Ishikawa (cell line): ENCODE results near the gene TNFSF11.

Experiments
- CEBPB ChIP-seq: IDR thresholded peaks from 2 replicates; pipeline ENCODE4 v1.6.1; 2012
- CREB1 ChIP-seq: IDR thresholded peaks from 2 replicates; pipeline ENCODE4 v1.6.1; 2012; ENCODE audit warnings: low read depth
- EGR1 ChIP-seq: IDR thresholded peaks from 2 replicates; pipeline ENCODE4 v1.6.1; 2012
- EP300 ChIP-seq: IDR thresholded peaks from 2 replicates; pipeline ENCODE4 v1.6.1; 2012; ENCODE audit warnings: borderline replicate concordance
- FOXM1 ChIP-seq: IDR thresholded peaks from 2 replicates; pipeline ENCODE4 v1.6.1; 2012; ENCODE audit warnings: low read depth, borderline replicate concordance
- NFIC ChIP-seq: IDR thresholded peaks from 2 replicates; pipeline ENCODE4 v1.6.1; 2012
- RAD21 ChIP-seq: IDR thresholded peaks from 2 replicates; pipeline ENCODE4 v1.6.1; 2012; ENCODE audit warnings: low read depth
- TAF1 ChIP-seq: IDR thresholded peaks from 2 replicates; pipeline ENCODE4 v1.6.1; 2012; ENCODE audit warnings: low read depth, mild to moderate bottlenecking
- TCF12 ChIP-seq: IDR thresholded peaks from 2 replicates; pipeline ENCODE4 v1.6.1; 2012; ENCODE audit warnings: low read depth
- TEAD4 ChIP-seq: IDR thresholded peaks from 2 replicates; pipeline ENCODE4 v1.6.1; 2012
- YY1 ChIP-seq: IDR thresholded peaks from 2 replicates; pipeline ENCODE4 v1.6.1; 2012; ENCODE audit warnings: low read depth
- ZBTB7A ChIP-seq: IDR thresholded peaks from 2 replicates; pipeline ENCODE4 v1.6.1; 2012; ENCODE audit warnings: low read depth
- TF ChIP-seq, protein P1 (sequence below): IDR thresholded peaks from 2 replicates; pipeline ENCODE4 v1.6.1; 2012
- TF ChIP-seq, protein P2 (sequence below): IDR thresholded peaks from 2 replicates; pipeline ENCODE4 v1.6.1; 2012
- TF ChIP-seq, protein P3 (sequence below): IDR thresholded peaks from 2 replicates; pipeline ENCODE4 v1.6.1; 2012; ENCODE audit warnings: low read depth, mild to moderate bottlenecking

Gene TNFSF11

DNA sequence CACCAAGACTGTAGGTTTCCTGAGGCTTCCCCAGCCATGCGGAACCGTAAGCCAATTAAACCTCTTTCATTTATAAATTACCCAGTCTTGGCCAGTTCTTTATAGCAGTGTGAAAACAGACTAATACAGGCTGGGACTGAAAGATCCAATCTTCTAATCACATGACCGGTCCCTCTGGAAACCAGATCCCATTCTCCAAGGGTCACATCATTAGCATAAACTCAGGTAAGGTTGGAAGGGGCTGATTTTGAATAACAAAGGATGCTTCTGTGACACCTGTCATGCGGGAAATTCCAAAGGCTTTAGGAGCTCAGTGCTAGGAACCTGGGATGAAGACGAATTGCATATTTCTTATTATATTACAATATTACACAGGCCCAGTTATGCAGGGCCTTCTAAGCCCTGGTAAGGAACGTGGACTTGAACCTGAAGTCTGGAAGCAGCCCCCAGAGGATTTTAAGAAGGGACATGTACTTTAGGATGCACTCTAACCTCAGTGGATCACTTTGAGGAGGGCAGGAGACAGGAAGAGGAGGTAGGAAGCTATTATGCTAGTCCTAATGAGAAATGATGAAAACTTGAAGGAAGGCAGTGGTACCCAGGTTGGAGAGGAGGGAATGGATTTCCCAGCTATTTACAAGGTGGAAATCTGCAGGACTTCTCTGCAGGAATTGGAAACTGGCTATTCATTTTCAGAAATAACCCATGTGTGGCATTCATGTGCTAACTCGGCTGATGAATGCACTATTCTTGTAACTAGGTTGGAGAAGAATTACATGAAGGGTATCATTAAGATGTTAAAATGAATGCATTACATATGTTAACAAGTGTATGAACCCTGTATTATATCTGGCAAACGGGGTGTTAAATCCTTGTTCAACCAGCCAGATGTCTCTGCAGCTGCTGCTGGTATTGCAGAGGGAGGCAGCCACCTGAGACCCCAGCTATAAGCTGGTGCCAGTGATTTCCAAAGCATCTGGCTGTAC lies 19.3 kb downstream of the TNFSF11 start:
- TF ChIP-seq, protein P1, sequence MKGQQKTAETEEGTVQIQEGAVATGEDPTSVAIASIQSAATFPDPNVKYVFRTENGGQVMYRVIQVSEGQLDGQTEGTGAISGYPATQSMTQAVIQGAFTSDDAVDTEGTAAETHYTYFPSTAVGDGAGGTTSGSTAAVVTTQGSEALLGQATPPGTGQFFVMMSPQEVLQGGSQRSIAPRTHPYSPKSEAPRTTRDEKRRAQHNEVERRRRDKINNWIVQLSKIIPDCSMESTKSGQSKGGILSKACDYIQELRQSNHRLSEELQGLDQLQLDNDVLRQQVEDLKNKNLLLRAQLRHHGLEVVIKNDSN: no peak
- TF ChIP-seq RAD21: no peak
- TF ChIP-seq CEBPB: no peak
- no peak for TF ChIP-seq TCF12
- no peak for TF ChIP-seq ZBTB7A
- TF ChIP-seq TEAD4: no peak
- TF ChIP-seq, protein P2, sequence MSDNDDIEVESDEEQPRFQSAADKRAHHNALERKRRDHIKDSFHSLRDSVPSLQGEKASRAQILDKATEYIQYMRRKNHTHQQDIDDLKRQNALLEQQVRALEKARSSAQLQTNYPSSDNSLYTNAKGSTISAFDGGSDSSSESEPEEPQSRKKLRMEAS: no peak
- TF ChIP-seq, protein P3, sequence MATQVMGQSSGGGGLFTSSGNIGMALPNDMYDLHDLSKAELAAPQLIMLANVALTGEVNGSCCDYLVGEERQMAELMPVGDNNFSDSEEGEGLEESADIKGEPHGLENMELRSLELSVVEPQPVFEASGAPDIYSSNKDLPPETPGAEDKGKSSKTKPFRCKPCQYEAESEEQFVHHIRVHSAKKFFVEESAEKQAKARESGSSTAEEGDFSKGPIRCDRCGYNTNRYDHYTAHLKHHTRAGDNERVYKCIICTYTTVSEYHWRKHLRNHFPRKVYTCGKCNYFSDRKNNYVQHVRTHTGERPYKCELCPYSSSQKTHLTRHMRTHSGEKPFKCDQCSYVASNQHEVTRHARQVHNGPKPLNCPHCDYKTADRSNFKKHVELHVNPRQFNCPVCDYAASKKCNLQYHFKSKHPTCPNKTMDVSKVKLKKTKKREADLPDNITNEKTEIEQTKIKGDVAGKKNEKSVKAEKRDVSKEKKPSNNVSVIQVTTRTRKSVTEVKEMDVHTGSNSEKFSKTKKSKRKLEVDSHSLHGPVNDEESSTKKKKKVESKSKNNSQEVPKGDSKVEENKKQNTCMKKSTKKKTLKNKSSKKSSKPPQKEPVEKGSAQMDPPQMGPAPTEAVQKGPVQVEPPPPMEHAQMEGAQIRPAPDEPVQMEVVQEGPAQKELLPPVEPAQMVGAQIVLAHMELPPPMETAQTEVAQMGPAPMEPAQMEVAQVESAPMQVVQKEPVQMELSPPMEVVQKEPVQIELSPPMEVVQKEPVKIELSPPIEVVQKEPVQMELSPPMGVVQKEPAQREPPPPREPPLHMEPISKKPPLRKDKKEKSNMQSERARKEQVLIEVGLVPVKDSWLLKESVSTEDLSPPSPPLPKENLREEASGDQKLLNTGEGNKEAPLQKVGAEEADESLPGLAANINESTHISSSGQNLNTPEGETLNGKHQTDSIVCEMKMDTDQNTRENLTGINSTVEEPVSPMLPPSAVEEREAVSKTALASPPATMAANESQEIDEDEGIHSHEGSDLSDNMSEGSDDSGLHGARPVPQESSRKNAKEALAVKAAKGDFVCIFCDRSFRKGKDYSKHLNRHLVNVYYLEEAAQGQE: no peak
- no peak for TF ChIP-seq YY1
- no peak for TF ChIP-seq FOXM1
- TF ChIP-seq CREB1: no peak
- no peak for TF ChIP-seq NFIC
- TF ChIP-seq EP300: no peak
- TF ChIP-seq EGR1: no peak

DNA sequence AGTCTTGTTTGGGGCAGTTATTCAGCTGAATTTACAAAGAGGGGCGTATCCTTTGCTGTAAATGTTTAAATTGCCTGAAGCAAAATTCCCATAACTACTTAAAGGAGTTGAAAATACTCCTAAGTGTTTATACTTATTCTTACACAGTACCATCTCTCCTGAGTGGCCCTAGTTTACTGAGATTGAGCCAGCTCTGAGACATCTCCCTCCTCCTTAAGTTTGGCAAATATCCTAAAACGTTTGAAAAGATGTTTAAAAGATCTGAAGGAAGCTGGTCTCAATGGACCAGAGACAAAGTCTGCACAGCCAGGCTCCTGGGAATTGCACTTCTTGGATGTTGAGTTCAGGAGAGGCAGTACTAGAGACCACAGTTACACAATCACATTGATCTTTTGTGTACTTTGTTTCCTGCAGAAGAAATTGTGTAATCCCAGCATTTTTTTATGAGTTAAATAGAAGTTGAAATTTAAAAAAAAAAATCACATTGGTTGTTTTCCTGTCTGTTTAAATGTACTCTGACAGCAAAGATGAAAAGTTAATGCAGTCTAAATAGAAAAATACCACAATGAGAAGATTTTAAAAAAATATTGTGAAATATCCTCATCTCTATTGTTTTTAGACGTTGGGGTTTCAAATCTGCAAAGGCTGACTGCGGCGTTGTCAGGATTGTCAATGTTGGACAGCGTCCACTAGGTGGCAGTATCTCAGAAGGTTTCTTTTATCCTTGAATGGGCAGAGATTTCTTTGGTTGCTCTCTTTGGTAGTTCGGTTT lies 20.7 kb downstream of the TNFSF11 start:
- TF ChIP-seq NFIC (no peak), EGR1 (no peak), RAD21 (peak; percentile 73), EP300 (no peak)
- TF ChIP-seq, protein P1: no peak

DNA sequence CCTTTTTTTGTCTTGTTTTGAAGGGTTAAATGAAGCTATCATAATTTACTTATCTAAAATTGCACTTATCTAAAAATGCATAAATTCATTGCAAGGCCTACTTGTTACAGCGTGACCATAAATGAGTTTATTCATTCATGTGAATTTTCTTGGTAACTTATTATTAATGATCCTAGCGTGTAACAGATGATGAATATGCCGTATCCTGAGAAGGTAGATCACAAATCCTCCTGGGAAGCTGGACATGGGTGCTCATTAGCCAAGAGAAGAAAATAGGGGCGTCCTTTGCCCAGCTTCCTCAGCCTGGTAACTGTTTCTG lies 21.3 kb downstream of the TNFSF11 start:
- TF ChIP-seq RAD21 (no peak), TAF1 (no peak), NFIC (no peak), EGR1 (no peak), CREB1 (no peak), CEBPB (no peak), EP300 (no peak), TCF12 (no peak), ZBTB7A (no peak), TEAD4 (no peak), FOXM1 (no peak), YY1 (no peak)
- TF ChIP-seq, protein P1: no peak
- TF ChIP-seq, protein P2: no peak
- TF ChIP-seq, protein P3: no peak

DNA sequence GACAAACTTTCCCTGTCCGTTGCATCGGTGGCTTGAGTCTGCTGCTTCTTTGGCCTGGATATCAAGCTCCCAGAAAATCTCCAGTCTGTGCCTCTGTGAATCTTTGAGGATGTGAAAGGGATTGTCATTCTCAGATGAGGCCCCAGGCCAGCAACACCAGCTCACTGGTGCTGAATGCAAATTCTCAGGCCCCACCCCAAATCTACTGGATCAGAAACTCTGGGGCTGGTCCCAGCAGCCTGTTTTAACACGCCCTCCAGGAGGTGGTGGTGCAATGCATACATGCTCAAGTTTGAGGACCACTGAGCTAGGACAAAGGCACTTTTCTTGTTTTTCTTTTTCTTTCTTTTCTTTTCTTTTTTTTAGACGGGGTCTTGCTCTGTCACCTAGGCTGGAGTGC lies 23.6 kb downstream of the TNFSF11 start:
- TF ChIP-seq FOXM1 (no peak), EGR1 (no peak), ZBTB7A (no peak), RAD21 (no peak), EP300 (no peak), TAF1 (no peak), TEAD4 (no peak), NFIC (no peak), TCF12 (no peak), CEBPB (no peak), YY1 (no peak), CREB1 (no peak)
- TF ChIP-seq, protein P3: no peak
- TF ChIP-seq, protein P1: no peak
- TF ChIP-seq, protein P2: no peak
